H1 (cell line): Measurements from ENCODE around the gene IFI44L. TPM values are rescaled to one million over a fixed set of nuclear protein-coding genes. Genes with fewer than 3 reads are reported as not detected.

ENCODE experiments used
- EP300 ChIP-seq, 2 experiments: IDR thresholded peaks; 1 replicate in 1 of 2; 2 replicates in 1 of 2; pipeline ENCODE4 v1.6.1; 2011 to 2012; ENCODE audit warnings: low read depth in 2 of 2, low read length in 2 of 2, mild to moderate bottlenecking in 2 of 2, borderline replicate concordance in 1 of 2, inconsistent platforms in 1 of 2, moderate library complexity in 1 of 2
- HDAC2 ChIP-seq, 2 experiments: fragments of 300-600 bp in 1 of 2; sonication (generic) in 1 of 2; IDR thresholded peaks; 2 replicates each; pipeline ENCODE4 v1.6.1; 2011 to 2012; ENCODE audit warnings: low read depth in 2 of 2, low read length in 2 of 2, mild to moderate bottlenecking in 2 of 2, moderate library complexity in 2 of 2, borderline replicate concordance in 1 of 2, inconsistent platforms in 1 of 2
- polyA plus RNA-seq, 7 experiments: library from polyadenylated mRNA; depleted of rRNA in 3 of 7; stranded (reverse) in 5 of 7; unstranded in 2 of 7; fragments of >200 nt in 5 of 7; fragments of 200-250 nt in 2 of 7; gene quantifications; 1 replicate in 5 of 7; 2 replicates in 1 of 7; 4 replicates in 1 of 7; pipeline versions ENCODE4 v1.2.1 to v1.2.3, GENCODE V29; 2011 to 2013; ENCODE audit warnings: missing spikeins in 2 of 7, mixed read lengths in 2 of 7
- total RNA-seq: library from RNA; stranded (reverse); fragmentation: NEBNext Ultra II Directional; extraction: Animal tissue kit (Norgen Biotek cat#: 25700); gene quantifications from 2 replicates; pipeline ENCODE4 v1.2.1, GENCODE V29; 2021
- TF ChIP-seq, protein P1 (sequence below): IDR thresholded peaks from 2 replicates; pipeline ENCODE4 v1.6.1; 2011; ENCODE audit warnings: low read length, improper control_type of control experiment

The IFI44L gene
- total and polyA plus RNA-seq, 2 of the 8 experiments (the other 6 are each of a cell fraction or from before 2014, with no cell fraction given), result not detected

DNA sequence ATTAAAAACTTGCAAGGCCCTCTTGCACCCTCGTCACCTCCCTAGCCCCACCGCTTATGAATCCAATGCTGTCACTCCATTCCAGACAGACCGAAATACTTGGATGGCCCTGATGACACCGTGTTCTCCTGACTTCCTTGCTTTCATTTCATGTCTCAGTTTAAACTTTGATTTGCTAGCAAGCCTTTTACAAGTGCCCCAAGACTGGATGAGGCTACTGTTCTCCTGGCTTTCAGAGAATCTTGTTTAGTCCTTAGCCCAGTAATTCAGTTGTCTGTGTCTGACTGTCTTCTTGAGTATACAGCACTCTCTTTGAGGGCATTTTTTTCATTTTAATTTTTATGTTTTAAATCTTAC is 824 bp upstream of the IFI44L start (continued):
- TF ChIP-seq HDAC2 (IDR thresholded peaks at IDR 0.05; ENCODE audit: borderline replicate concordance in 1 of 2, low read depth in 2 of 2, low read length in 2 of 2) (no peak), EP300 (IDR thresholded peaks at IDR 0.05; ENCODE audit: borderline replicate concordance in 1 of 2, low read depth in 2 of 2, low read length in 2 of 2) (no peak)
- TF ChIP-seq, protein P1, sequence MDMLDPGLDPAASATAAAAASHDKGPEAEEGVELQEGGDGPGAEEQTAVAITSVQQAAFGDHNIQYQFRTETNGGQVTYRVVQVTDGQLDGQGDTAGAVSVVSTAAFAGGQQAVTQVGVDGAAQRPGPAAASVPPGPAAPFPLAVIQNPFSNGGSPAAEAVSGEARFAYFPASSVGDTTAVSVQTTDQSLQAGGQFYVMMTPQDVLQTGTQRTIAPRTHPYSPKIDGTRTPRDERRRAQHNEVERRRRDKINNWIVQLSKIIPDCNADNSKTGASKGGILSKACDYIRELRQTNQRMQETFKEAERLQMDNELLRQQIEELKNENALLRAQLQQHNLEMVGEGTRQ, result no peak
